Neutrophil (primary cell): Measurements from ENCODE around the gene NMNAT2.
A peak's percentile ranks its signal among the peaks of the same experiment; 100 is the strongest.

ENCODE experiments used
- H3K27ac ChIP-seq: fragments of 200-600 bp; sonication (generic); 2 replicates; pipeline ENCODE4 v1.5.1; 2016; ENCODE audit warnings: mild to moderate bottlenecking, moderate library complexity
- H3K27me3 ChIP-seq: fragments of 200-600 bp; sonication (generic); 2 replicates; pipeline ENCODE4 v1.6.0; 2016; ENCODE audit warnings: mild to moderate bottlenecking
- H3K36me3 ChIP-seq: fragments of 200-600 bp; sonication (generic); 2 replicates; pipeline ENCODE4 v1.5.1; 2017
- H3K4me1 ChIP-seq, 2 experiments: fragments of 200-600 bp in 1 of 2; sonication (generic) in 1 of 2; 1 replicate in 1 of 2; 2 replicates in 1 of 2; pipeline versions ENCODE4 v1.5.1 to v1.6.1; 2013 to 2016; ENCODE audit warnings: low read depth in 1 of 2, low read length in 1 of 2, mild to moderate bottlenecking in 1 of 2, moderate library complexity in 1 of 2; ENCODE audit not compliant: control insufficient read depth in 1 of 2, insufficient read depth in 1 of 2
- H3K4me3 ChIP-seq, 2 experiments: fragments of 200-600 bp in 1 of 2; sonication (generic) in 1 of 2; 1 replicate in 1 of 2; 2 replicates in 1 of 2; pipeline ENCODE4 v1.5.1; 2013 to 2016; ENCODE audit warnings: low read depth in 1 of 2, low read length in 1 of 2, mild to moderate bottlenecking in 1 of 2, moderate library complexity in 1 of 2
- H3K9me3 ChIP-seq: fragments of 200-600 bp; sonication (generic); 2 replicates; pipeline ENCODE4 v1.5.1; 2016
- TF ChIP-seq, protein P1 (sequence below): fragments of 200-600 bp; sonication (generic); IDR thresholded peaks from 2 replicates; pipeline ENCODE4 v1.5.1; 2016; ENCODE audit warnings: antibody characterized with exemption

The NMNAT2 gene

DNA sequence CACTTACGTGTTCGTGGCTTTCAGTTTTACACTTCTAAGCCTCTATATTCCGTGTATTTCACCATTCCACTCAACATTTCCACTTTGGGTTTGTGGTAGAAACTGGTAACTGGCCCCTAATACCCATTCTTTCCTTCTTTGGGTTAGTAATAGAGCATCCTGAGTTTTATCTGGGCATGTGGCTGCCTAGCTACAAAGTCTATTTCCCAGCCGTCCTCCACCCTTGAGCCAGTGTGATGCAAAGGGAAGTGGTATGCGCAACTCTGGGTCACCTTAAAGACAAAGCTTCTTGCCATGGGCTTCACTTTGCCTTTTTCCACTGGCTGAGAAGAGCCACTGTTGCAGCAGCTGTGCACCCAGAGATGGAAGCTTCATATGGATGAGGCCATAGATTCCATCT, 158.3 kb downstream of the NMNAT2 start:
- no peak overlapping the region for H3K4me3 ChIP-seq
- H3K4me1 ChIP-seq = peaks cover 32 to 39% of the 10 kb centered on the region in 2 experiments
- TF ChIP-seq, protein P1, sequence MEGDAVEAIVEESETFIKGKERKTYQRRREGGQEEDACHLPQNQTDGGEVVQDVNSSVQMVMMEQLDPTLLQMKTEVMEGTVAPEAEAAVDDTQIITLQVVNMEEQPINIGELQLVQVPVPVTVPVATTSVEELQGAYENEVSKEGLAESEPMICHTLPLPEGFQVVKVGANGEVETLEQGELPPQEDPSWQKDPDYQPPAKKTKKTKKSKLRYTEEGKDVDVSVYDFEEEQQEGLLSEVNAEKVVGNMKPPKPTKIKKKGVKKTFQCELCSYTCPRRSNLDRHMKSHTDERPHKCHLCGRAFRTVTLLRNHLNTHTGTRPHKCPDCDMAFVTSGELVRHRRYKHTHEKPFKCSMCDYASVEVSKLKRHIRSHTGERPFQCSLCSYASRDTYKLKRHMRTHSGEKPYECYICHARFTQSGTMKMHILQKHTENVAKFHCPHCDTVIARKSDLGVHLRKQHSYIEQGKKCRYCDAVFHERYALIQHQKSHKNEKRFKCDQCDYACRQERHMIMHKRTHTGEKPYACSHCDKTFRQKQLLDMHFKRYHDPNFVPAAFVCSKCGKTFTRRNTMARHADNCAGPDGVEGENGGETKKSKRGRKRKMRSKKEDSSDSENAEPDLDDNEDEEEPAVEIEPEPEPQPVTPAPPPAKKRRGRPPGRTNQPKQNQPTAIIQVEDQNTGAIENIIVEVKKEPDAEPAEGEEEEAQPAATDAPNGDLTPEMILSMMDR = no peak
- H3K27ac ChIP-seq = peak overlapping the region; percentile 80
- H3K36me3 ChIP-seq = no peaks in the 10 kb centered on the region
- H3K9me3 ChIP-seq = no peaks in the 10 kb centered on the region
- H3K27me3 ChIP-seq = no peaks in the 10 kb centered on the region

DNA sequence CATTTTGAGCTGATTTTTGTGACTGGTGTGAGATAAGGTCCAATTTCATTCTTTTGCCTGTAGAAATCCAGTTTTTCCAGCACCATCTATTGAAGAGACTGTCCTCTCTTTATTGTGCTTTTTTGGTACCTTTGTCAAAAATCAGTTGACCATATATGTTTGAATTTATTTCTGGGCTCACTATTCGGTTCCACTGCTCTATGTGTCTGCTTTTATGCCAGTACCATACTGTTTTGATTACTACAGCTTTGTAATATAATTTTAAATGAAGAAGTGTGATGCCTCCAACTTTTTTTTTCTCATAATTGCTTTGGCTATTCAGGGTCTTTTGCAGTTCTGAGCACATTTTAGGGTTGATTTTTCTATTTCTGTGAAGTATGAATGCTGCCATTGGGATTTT, 163.1 kb downstream of the NMNAT2 start:
- TF ChIP-seq, protein P1 = no peak
- Histone ChIP-seq H3K36me3 (no peaks in the 10 kb centered on the region), H3K4me3 (no peak overlapping the region), H3K27ac (no peak overlapping the region), H3K4me1 (peaks cover 52% of the 10 kb centered on the region in 2 experiments), H3K9me3 (no peaks in the 10 kb centered on the region), H3K27me3 (no peaks in the 10 kb centered on the region)

DNA sequence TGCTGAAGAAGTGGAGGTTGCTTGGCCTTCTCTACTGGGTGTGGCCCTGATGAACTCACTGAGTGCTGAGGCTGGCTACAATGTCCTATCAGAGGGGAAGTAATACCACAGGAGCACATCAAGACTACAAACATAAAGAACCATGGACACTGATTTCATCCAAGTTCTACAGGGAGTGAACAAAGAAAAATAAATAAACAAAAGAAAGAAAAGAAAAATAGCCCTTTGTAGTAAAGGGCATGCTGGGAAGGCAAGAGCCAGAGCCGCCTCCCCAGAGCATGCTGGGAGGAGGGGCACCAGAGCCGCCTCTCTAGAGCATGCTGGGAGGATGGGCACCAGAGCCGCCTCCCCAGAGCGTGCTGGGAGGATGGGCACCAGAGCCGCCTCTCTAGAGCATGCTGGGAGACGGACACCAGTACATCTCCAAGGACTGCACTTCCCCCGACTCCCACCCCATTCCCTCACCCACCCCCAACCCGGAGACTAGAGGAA, 166.2 kb downstream of the NMNAT2 start:
- H3K36me3 ChIP-seq = no peaks in the 10 kb centered on the region
- H3K9me3 ChIP-seq = no peaks in the 10 kb centered on the region
- no peak overlapping the region for H3K4me3 ChIP-seq
- TF ChIP-seq, protein P1 = no peak
- peak overlapping the region; percentile 45 for H3K27ac ChIP-seq
- H3K27me3 ChIP-seq = no peaks in the 10 kb centered on the region
- peaks cover 31 to 32% of the 10 kb centered on the region in 2 experiments for H3K4me1 ChIP-seq

DNA sequence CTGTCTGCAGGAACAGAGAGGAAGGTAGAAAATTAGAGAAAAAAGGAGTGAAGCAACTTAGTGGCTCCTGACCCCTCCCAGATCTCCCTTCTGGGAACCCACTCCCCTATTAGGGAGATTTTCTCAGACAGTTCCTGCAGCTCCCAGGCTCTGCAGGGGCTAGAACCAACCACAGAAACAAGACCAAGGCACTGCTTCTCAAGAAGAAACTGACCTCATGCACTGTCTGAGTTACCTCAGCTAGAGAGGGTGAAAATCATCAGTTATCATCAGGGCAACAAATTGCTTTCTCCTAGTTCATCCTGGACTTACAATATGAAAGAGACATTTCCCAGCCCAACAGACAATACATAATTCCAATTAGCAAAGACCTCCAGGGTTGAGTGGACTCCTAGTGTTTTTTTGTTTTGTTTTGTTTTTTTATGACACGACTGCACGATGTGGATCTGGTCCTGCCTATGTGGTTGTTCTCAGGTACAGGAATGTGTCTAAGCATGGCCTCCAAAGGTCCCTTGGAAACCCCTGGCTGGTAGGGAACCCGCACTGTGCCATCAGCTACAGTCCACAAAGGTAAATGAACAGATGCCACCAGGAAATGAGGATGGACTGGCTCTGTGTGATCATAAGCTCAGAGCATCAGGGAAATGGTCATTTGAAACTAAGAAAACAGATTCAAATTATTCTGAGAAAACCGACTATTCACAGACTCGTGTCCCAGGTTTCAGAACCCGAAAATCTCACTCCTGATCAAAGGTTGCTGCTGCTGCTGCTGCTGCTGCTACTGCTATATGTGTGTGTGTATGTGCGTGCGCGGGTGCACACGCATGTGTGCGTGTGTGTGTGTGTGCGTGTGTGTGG, 166.8 kb downstream of the NMNAT2 start:
- H3K27me3 ChIP-seq = no peaks in the 10 kb centered on the region

DNA sequence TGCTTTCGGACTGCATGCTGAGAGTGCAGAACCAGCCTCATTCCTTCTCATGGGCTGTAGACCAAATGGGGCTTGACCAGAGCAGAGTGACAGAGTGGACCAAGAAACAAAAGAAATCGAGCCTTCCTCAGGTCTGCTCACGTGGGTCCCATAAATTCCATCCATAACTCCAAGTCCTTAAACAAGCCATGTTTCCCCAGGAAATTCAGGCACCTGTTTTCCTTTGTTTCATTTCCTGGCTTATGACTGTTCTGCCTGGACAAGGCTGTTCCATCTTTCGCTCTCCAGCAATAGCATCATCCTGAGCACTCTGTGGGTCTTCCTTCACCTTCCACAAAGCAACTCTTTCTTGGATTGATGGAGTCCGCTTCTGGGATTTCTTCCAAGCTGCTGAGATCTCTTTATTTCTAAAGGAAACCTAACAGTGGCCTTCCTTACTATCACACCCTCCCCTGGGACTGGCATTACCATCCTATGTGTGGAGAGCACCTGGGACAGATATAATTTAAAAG, 168.2 kb downstream of the NMNAT2 start:
- Histone ChIP-seq H3K27ac (no peak overlapping the region), H3K4me1 (peaks cover 42 to 48% of the 10 kb centered on the region in 2 experiments), H3K27me3 (no peaks in the 10 kb centered on the region), H3K4me3 (no peak overlapping the region), H3K36me3 (no peaks in the 10 kb centered on the region), H3K9me3 (no peaks in the 10 kb centered on the region)
- TF ChIP-seq, protein P1 = no peak

More for the DNA sequence above, 166.8 kb downstream of the NMNAT2 start:
- H3K4me3 ChIP-seq = no peak overlapping the region
- no peaks in the 10 kb centered on the region for H3K36me3 ChIP-seq
- peaks cover 32 to 36% of the 10 kb centered on the region in 2 experiments for H3K4me1 ChIP-seq
- H3K27ac ChIP-seq = peak overlapping the region; percentile 23
- no peaks in the 10 kb centered on the region for H3K9me3 ChIP-seq
- TF ChIP-seq, protein P1 = no peak
